ENCODE data around the gene SLC27A4.
A peak's percentile ranks its signal among the peaks of the same experiment; 100 is the strongest.

Gene SLC27A4

DNA sequence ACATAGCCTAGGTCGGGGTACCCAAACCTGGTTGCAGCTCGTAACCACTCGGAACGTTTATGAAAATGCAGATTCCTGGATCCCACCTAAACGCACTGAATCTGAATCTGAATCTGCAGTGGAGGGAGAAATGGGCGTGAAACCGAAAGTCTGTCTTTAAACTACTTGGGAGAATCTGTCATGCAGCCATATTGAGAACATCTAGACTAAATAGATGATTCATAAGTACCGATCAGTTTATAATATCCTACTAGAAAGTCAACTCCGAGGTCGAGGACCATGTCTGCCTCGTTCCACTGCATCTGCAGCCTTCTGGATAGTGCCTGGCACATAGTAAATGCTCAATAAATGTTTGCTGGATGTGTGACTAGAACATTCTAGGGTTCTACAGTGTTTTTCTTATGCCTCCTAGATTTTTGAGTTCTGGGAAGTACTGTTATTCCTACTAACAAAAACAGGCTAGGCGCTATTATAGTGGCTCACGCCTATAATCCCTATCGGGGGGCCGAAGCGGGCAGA is 17.1 kb upstream of the SLC27A4 start (continued):
- TF ChIP-seq, protein P1, sequence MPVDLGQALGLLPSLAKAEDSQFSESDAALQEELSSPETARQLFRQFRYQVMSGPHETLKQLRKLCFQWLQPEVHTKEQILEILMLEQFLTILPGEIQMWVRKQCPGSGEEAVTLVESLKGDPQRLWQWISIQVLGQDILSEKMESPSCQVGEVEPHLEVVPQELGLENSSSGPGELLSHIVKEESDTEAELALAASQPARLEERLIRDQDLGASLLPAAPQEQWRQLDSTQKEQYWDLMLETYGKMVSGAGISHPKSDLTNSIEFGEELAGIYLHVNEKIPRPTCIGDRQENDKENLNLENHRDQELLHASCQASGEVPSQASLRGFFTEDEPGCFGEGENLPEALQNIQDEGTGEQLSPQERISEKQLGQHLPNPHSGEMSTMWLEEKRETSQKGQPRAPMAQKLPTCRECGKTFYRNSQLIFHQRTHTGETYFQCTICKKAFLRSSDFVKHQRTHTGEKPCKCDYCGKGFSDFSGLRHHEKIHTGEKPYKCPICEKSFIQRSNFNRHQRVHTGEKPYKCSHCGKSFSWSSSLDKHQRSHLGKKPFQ (tag by site-specific recombination; IDR thresholded peaks at IDR 0.05) = no peak
- TF ChIP-seq, protein P2, sequence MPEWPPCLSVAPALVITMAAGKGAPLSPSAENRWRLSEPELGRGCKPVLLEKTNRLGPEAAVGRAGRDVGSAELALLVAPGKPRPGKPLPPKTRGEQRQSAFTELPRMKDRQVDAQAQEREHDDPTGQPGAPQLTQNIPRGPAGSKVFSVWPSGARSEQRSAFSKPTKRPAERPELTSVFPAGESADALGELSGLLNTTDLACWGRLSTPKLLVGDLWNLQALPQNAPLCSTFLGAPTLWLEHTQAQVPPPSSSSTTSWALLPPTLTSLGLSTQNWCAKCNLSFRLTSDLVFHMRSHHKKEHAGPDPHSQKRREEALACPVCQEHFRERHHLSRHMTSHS (tag by site-specific recombination; IDR thresholded peaks at IDR 0.05) = no peak

DNA sequence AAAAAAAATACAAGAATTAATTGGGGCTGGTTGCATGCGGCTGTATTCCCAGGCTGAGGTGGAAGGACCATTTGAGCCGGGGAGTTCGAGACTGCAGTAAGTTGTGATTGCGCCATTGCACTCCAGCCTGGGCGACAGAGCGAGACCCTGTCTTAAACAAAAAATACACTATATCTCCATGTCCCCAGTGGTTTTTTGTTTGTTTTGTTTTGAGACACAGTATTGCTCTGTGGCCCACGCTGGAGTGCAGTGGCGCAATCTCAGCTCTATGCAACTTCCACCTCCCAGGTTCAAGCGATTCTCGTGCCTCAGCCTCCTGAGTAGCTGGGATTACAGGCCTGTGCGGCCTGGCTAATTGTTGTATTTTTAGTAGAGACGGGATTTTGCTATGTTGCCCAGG is 16.5 kb upstream of the SLC27A4 start:
- ChIA-PET CTCF (interaction anchor here (0.7 kb wide), 1 partner anchor 29 kb away, joined by 3 read pairs; no protein-coding TSS in a partner anchor), POLR2A (interaction anchor here (0.6 kb wide), 1 partner anchor 23 kb away, joined by 3 read pairs; no protein-coding TSS in a partner anchor)
- Histone ChIP-seq H3K27ac (ENCODE audit: extremely low read depth, low read depth, low read length) (no peak overlapping the region), H3K4me1 (ENCODE audit: control insufficient read depth, insufficient read depth, low read length) (no peaks in the 10 kb centered on the region), H3K9me3 (ENCODE audit: control insufficient read depth, insufficient read depth, low read depth, low read length) (no peaks in the 10 kb centered on the region), H3K36me3 (ENCODE audit: control insufficient read depth in 2 of 2, insufficient read depth in 1 of 2, low read length in 2 of 2) (peaks cover 0 to 41% of the 10 kb centered on the region in 2 experiments; a peak in 1 of 3 replicates), H3K4me3 (ENCODE audit: low read depth, low read length) (peak overlapping the region; percentile 87)
- no peak for TF ChIP-seq ZNF843 (tag by site-specific recombination; IDR thresholded peaks at IDR 0.05)
- TF ChIP-seq ZNF670 (tag by site-specific recombination; IDR thresholded peaks at IDR 0.05; ENCODE audit: low read depth) = no peak
- no peak for TF ChIP-seq ZNF24 (tag by site-specific recombination; IDR thresholded peaks at IDR 0.05)
- no peak for TF ChIP-seq ZEB2 (tag by site-specific recombination; IDR thresholded peaks at IDR 0.05)
- TF ChIP-seq ZNF133 (tag by site-specific recombination; IDR thresholded peaks at IDR 0.05) = no peak
- TF ChIP-seq, protein P3, sequence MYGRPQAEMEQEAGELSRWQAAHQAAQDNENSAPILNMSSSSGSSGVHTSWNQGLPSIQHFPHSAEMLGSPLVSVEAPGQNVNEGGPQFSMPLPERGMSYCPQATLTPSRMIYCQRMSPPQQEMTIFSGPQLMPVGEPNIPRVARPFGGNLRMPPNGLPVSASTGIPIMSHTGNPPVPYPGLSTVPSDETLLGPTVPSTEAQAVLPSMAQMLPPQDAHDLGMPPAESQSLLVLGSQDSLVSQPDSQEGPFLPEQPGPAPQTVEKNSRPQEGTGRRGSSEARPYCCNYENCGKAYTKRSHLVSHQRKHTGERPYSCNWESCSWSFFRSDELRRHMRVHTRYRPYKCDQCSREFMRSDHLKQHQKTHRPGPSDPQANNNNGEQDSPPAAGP (tag by site-specific recombination; IDR thresholded peaks at IDR 0.05) = no peak
- TF ChIP-seq REPIN1 (tag by site-specific recombination; IDR thresholded peaks at IDR 0.05; ENCODE audit: low read depth) = no peak
- TF ChIP-seq, protein P4, sequence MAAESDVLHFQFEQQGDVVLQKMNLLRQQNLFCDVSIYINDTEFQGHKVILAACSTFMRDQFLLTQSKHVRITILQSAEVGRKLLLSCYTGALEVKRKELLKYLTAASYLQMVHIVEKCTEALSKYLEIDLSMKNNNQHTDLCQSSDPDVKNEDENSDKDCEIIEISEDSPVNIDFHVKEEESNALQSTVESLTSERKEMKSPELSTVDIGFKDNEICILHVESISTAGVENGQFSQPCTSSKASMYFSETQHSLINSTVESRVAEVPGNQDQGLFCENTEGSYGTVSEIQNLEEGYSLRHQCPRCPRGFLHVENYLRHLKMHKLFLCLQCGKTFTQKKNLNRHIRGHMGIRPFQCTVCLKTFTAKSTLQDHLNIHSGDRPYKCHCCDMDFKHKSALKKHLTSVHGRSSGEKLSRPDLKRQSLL (tag by site-specific recombination; IDR thresholded peaks at IDR 0.05) = no peak
- TF ChIP-seq ZNF747 (tag by site-specific recombination; IDR thresholded peaks at IDR 0.05) = no peak
- TF ChIP-seq HOXD13 (CRISPR knock-in tag; IDR thresholded peaks at IDR 0.05; ENCODE audit: borderline replicate concordance) = no peak
- TF ChIP-seq ZNF544 (tag by site-specific recombination; IDR thresholded peaks at IDR 0.05) = no peak
- TF ChIP-seq, protein P2 (tag by site-specific recombination; IDR thresholded peaks at IDR 0.05) = no peak
- no peak for TF ChIP-seq ZNF202 (tag by site-specific recombination; IDR thresholded peaks at IDR 0.05; ENCODE audit: borderline replicate concordance)
- TF ChIP-seq, protein P5, sequence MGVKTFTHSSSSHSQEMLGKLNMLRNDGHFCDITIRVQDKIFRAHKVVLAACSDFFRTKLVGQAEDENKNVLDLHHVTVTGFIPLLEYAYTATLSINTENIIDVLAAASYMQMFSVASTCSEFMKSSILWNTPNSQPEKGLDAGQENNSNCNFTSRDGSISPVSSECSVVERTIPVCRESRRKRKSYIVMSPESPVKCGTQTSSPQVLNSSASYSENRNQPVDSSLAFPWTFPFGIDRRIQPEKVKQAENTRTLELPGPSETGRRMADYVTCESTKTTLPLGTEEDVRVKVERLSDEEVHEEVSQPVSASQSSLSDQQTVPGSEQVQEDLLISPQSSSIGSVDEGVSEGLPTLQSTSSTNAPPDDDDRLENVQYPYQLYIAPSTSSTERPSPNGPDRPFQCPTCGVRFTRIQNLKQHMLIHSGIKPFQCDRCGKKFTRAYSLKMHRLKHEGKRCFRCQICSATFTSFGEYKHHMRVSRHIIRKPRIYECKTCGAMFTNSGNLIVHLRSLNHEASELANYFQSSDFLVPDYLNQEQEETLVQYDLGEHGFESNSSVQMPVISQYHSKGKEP (tag by site-specific recombination; IDR thresholded peaks at IDR 0.05) = no peak
- TF ChIP-seq, protein P6, sequence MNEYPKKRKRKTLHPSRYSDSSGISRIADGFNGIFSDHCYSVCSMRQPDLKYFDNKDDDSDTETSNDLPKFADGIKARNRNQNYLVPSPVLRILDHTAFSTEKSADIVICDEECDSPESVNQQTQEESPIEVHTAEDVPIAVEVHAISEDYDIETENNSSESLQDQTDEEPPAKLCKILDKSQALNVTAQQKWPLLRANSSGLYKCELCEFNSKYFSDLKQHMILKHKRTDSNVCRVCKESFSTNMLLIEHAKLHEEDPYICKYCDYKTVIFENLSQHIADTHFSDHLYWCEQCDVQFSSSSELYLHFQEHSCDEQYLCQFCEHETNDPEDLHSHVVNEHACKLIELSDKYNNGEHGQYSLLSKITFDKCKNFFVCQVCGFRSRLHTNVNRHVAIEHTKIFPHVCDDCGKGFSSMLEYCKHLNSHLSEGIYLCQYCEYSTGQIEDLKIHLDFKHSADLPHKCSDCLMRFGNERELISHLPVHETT (tag by site-specific recombination; IDR thresholded peaks at IDR 0.05) = no peak

Measured in HEK293 (cell line).